ENCODE data around the gene SELENOT. TPM values are rescaled to one million over a fixed set of nuclear protein-coding genes. Genes with fewer than 3 reads are reported as not detected.

The SELENOT gene
- total RNA-seq, 1 donor from 2014 or later: 73.6 TPM

DNA sequence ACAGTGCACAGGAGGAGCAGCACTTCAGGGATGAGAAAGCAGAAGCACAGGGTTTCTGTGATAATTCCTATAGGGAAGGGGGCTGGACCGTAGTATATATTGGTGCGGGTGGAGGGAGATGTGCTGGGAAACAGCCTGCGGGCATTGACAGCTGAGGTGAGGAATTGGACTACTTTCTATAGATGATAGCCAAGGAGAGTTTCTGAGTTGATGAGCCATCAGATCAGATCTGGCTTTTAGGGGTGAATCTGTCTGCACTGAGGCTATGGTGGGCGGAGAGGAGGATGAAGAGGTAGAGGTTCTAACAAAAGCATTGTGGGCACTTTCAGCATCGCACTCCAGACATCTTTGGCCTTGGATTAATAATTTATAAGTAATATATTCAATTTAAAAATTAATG is 33.1 kb downstream of the SELENOT start:
- DNase-seq (ENCODE audit: low spot score): no peak
- Mint-ChIP-seq H3K4me1 (ENCODE audit: unreplicated experiment) (peaks cover 14% of the 10 kb centered on the region), H3K36me3 (ENCODE audit: low read depth, unreplicated experiment) (no peaks in the 10 kb centered on the region), H3K9me3 (ENCODE audit: unreplicated experiment) (no peaks in the 10 kb centered on the region), H3K27me3 (ENCODE audit: unreplicated experiment) (peaks cover 2% of the 10 kb centered on the region), H3K27ac (ENCODE audit: unreplicated experiment) (no peak overlapping the region), H3K4me3 (ENCODE audit: unreplicated experiment) (no peak overlapping the region)
- TF ChIP-seq, protein P1, sequence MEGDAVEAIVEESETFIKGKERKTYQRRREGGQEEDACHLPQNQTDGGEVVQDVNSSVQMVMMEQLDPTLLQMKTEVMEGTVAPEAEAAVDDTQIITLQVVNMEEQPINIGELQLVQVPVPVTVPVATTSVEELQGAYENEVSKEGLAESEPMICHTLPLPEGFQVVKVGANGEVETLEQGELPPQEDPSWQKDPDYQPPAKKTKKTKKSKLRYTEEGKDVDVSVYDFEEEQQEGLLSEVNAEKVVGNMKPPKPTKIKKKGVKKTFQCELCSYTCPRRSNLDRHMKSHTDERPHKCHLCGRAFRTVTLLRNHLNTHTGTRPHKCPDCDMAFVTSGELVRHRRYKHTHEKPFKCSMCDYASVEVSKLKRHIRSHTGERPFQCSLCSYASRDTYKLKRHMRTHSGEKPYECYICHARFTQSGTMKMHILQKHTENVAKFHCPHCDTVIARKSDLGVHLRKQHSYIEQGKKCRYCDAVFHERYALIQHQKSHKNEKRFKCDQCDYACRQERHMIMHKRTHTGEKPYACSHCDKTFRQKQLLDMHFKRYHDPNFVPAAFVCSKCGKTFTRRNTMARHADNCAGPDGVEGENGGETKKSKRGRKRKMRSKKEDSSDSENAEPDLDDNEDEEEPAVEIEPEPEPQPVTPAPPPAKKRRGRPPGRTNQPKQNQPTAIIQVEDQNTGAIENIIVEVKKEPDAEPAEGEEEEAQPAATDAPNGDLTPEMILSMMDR (IDR thresholded peaks at IDR 0.05; ENCODE audit: unreplicated experiment): no peak

DNA sequence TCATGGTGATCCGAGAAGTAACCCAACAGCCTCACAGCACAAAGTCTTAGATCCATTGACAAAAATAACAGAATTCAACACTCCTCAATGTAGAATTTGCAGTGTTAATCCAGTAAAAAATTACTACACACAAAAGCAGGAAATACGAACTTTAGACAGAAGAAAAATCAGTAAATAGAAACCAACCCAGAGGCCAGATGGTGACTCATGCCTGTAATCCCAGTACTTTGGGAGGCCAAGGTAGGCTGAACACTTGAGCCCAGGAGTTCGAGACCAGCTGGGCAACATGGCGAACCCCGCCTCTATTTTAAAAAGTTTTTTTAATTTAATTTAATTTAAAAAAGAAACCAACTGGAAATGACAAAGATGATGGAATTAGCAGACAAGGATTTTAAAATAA is 36.1 kb downstream of the SELENOT start:
- TF ChIP-seq, protein P1 (IDR thresholded peaks at IDR 0.05; ENCODE audit: unreplicated experiment): no peak
- no peaks in the 10 kb centered on the region for H3K36me3 Mint-ChIP-seq (ENCODE audit: low read depth, unreplicated experiment)
- no peak for DNase-seq (ENCODE audit: low spot score)
- H3K9me3 Mint-ChIP-seq (ENCODE audit: unreplicated experiment): no peaks in the 10 kb centered on the region
- H3K4me1 Mint-ChIP-seq (ENCODE audit: unreplicated experiment): peaks cover 14% of the 10 kb centered on the region
- no peak overlapping the region for H3K4me3 Mint-ChIP-seq (ENCODE audit: unreplicated experiment)
- peaks cover 2% of the 10 kb centered on the region for H3K27me3 Mint-ChIP-seq (ENCODE audit: unreplicated experiment)
- H3K27ac Mint-ChIP-seq (ENCODE audit: unreplicated experiment): no peak overlapping the region

DNA sequence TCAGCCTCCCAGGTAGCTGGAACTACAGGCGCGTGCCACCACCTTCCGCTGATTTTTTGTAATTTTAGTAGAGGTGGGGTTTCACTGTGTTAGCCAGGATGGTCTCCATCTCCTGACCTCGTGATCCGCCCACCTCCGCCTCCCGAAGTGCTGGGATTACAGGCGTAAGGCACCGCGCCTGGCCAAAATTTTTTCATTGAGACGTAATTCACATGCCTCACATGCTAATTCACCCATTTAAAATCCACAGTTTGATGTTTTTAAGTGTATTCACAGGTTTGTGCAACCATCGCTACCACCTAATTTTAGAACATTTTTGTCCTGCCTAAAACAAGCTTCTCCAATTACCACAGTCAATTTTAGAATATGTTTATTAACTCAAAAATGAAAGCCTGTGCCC is 37.1 kb downstream of the SELENOT start:
- TF ChIP-seq, protein P1 (IDR thresholded peaks at IDR 0.05; ENCODE audit: unreplicated experiment): no peak
- Mint-ChIP-seq H3K27ac (ENCODE audit: unreplicated experiment) (no peak overlapping the region), H3K27me3 (ENCODE audit: unreplicated experiment) (peaks cover 2% of the 10 kb centered on the region), H3K4me3 (ENCODE audit: unreplicated experiment) (no peak overlapping the region), H3K4me1 (ENCODE audit: unreplicated experiment) (peaks cover 7% of the 10 kb centered on the region), H3K36me3 (ENCODE audit: low read depth, unreplicated experiment) (no peaks in the 10 kb centered on the region), H3K9me3 (ENCODE audit: unreplicated experiment) (no peaks in the 10 kb centered on the region)
- DNase-seq (ENCODE audit: low spot score): no peak

DNA sequence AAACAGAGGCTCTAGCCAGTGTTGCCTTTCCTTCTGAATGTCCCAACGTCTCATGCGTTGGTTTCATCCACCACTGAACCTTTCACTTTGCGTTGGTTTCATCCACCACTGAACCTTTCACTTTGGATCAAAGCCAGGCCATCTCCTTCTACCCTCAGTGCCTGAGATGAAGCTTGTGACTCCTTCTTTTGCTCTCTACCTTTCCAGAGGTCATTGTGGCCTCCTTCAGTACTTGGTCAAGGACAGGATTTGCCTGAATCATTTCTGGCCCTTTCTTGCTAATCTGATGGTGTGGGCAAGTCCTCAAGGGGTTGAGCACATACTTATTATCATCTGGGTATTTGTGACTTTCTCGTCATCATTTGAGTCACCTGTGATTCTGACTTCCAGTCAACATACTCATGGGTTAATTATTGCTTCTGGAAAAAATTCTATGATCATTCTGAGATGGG is 50.0 kb downstream of the SELENOT start:
- H3K9me3 Mint-ChIP-seq (ENCODE audit: unreplicated experiment): no peaks in the 10 kb centered on the region
- no peak for DNase-seq (ENCODE audit: low spot score)
- peaks cover 16% of the 10 kb centered on the region for H3K4me1 Mint-ChIP-seq (ENCODE audit: unreplicated experiment)
- H3K27me3 Mint-ChIP-seq (ENCODE audit: unreplicated experiment): peaks cover 2% of the 10 kb centered on the region
- H3K27ac Mint-ChIP-seq (ENCODE audit: unreplicated experiment): peak overlapping the region; percentile 48
- H3K36me3 Mint-ChIP-seq (ENCODE audit: low read depth, unreplicated experiment): peaks cover 12% of the 10 kb centered on the region
- TF ChIP-seq, protein P1 (IDR thresholded peaks at IDR 0.05; ENCODE audit: unreplicated experiment): no peak
- H3K4me3 Mint-ChIP-seq (ENCODE audit: unreplicated experiment): no peak overlapping the region

DNA sequence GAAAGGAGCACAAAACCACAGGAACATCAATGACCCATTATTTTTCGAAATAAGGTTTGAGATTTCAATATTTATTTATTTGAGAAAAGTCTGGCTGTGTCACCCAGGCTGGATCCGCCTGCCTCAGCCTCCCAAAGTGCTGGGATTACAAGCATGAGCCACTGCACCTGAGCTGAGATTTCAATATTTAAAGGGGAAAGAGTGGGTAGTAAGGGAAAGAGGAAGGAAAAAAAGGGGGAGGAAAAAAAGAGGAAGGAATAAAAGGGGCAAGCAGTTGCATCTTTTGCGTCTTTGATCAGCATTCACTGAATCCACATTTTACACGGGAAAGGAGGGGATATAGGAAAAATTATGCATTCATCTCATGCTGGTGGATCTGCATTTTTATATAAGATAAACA is 53.2 kb downstream of the SELENOT start:
- no peak for DNase-seq (ENCODE audit: low spot score)
- Mint-ChIP-seq H3K4me3 (ENCODE audit: unreplicated experiment) (no peak overlapping the region), H3K4me1 (ENCODE audit: unreplicated experiment) (peaks cover 16% of the 10 kb centered on the region), H3K9me3 (ENCODE audit: unreplicated experiment) (no peaks in the 10 kb centered on the region), H3K36me3 (ENCODE audit: low read depth, unreplicated experiment) (peaks cover 12% of the 10 kb centered on the region), H3K27ac (ENCODE audit: unreplicated experiment) (no peak overlapping the region), H3K27me3 (ENCODE audit: unreplicated experiment) (peaks cover 2% of the 10 kb centered on the region)
- TF ChIP-seq, protein P1 (IDR thresholded peaks at IDR 0.05; ENCODE audit: unreplicated experiment): no peak

All from endothelial cell (in vitro differentiated cells).